ENCODE results near the gene NHSL1.
"Not testable (repeated sequence)": the region's sequence is repeated elsewhere in the genome, so short reads cannot be mapped to it uniquely, and the experiment has no call there.

The NHSL1 gene

DNA sequence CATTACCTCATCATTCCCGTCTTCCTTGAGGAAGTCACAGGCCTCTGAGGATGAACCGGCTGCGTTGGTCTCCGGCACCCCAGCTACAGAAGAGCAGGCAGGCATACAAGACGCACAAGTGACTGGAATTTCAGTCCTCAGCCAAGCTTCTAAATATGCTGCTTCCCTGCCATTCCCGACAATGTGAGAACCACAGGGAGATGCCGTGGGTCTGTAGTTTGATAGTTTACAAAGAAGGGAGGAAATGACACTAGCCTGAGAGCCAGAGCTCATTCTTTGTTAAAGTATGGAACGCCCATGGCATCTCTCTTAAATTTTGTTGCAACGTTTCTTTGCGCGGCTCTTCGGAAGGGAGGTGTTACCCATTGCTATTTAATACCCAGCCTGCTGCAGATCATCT, 69.5 kb downstream of the NHSL1 start:
- H3K4me3 ChIP-seq (ENCODE audit: low read length), result no peak overlapping the region
- no peak overlapping the region for H3K27ac ChIP-seq (ENCODE audit: low read length)
- no peak for DNase-seq (ENCODE audit: low read depth, low spot score)
- no peaks in the 10 kb centered on the region for H3K4me1 ChIP-seq (ENCODE audit: control insufficient read depth, insufficient read depth, low read length)
- no peaks in the 10 kb centered on the region for H3K27me3 ChIP-seq (ENCODE audit: control insufficient read depth, insufficient read depth, low read length)
- no peaks in the 10 kb centered on the region for H3K9me3 ChIP-seq (ENCODE audit: control insufficient read depth, insufficient read depth, low read length)
- no peaks in the 10 kb centered on the region for H3K36me3 ChIP-seq (ENCODE audit: control insufficient read depth, insufficient read depth, low read length)
- WGBS (ENCODE audit: insufficient coverage, insufficient read length), result no CpG with 5 or more reads among the region's 12 CpGs

DNA sequence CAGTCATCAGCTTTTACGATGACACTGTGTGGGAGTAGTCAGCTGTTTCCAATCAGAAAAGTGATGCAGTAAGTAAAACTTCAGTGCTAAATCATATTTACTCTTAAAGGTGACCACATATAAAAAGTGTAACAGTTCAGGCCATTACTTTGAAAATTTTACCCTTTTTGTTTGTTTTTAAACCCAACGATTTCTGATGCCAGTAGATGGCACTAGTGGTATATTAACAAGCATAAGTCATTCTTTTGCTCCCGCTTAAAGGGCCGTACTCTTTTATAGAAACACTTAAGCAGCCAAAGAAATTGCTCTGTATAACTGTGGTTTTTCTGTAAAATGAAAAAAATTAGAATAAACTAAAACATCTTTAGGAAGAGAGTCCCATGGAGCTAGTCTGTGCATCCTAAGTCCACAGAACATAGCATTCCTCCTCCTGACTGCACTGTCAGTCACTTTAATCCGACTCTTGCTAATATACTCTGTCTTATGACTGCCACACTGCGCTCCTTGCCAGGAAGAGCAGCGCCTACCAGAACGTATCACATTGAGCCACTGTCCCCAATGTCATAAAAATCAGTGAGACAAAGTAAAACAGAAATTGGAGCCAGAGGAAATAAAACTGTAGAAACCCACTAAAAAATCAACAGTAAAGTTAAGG, 70.2 kb downstream of the NHSL1 start:
- no CpG with 5 or more reads among the region's 8 CpGs for WGBS (ENCODE audit: insufficient coverage, insufficient read length)
- no peak for DNase-seq (ENCODE audit: low read depth, low spot score)
- no peaks in the 10 kb centered on the region for H3K27me3 ChIP-seq (ENCODE audit: control insufficient read depth, insufficient read depth, low read length)
- no peaks in the 10 kb centered on the region for H3K9me3 ChIP-seq (ENCODE audit: control insufficient read depth, insufficient read depth, low read length)
- H3K4me1 ChIP-seq (ENCODE audit: control insufficient read depth, insufficient read depth, low read length), result no peaks in the 10 kb centered on the region
- no peak overlapping the region for H3K27ac ChIP-seq (ENCODE audit: low read length)
- H3K4me3 ChIP-seq (ENCODE audit: low read length), result no peak overlapping the region
- H3K36me3 ChIP-seq (ENCODE audit: control insufficient read depth, insufficient read depth, low read length), result peaks cover 1% of the 10 kb centered on the region; the same call in 1 of the 2 replicates

- Histone ChIP-seq H3K36me3 (ENCODE audit: control insufficient read depth, insufficient read depth, low read length) (peaks cover 5% of the 10 kb centered on the region; the same call in 1 of the 2 replicates), H3K4me3 (ENCODE audit: low read length) (no peak overlapping the region), H3K9me3 (ENCODE audit: control insufficient read depth, insufficient read depth, low read length) (no peaks in the 10 kb centered on the region), H3K4me1 (ENCODE audit: control insufficient read depth, insufficient read depth, low read length) (no peaks in the 10 kb centered on the region), H3K27me3 (ENCODE audit: control insufficient read depth, insufficient read depth, low read length) (no peaks in the 10 kb centered on the region), H3K27ac (ENCODE audit: low read length) (no peak overlapping the region)
- DNase-seq (ENCODE audit: low read depth, low spot score), result no peak
- WGBS (ENCODE audit: insufficient coverage, insufficient read length), result no CpG with 5 or more reads among the region's 8 CpGs
Observed at GRCh38 chr6:138427701-138428100, 71.6 kb downstream of the NHSL1 start.

GRCh38 chr6:138426500-138427123, 72.7 kb downstream of the NHSL1 start:
- DNase-seq (ENCODE audit: low read depth, low spot score), result no peak
- WGBS (ENCODE audit: insufficient coverage, insufficient read length), result no CpG with 5 or more reads among the region's 5 CpGs
- no peaks in the 10 kb centered on the region for H3K4me1 ChIP-seq (ENCODE audit: control insufficient read depth, insufficient read depth, low read length)
- H3K9me3 ChIP-seq (ENCODE audit: control insufficient read depth, insufficient read depth, low read length), result no peaks in the 10 kb centered on the region
- H3K4me3 ChIP-seq (ENCODE audit: low read length), result no peak overlapping the region
- H3K36me3 ChIP-seq (ENCODE audit: control insufficient read depth, insufficient read depth, low read length), result peaks cover 5% of the 10 kb centered on the region; the same call in 1 of the 2 replicates
- H3K27ac ChIP-seq (ENCODE audit: low read length), result no peak overlapping the region
- no peaks in the 10 kb centered on the region for H3K27me3 ChIP-seq (ENCODE audit: control insufficient read depth, insufficient read depth, low read length)

DNA sequence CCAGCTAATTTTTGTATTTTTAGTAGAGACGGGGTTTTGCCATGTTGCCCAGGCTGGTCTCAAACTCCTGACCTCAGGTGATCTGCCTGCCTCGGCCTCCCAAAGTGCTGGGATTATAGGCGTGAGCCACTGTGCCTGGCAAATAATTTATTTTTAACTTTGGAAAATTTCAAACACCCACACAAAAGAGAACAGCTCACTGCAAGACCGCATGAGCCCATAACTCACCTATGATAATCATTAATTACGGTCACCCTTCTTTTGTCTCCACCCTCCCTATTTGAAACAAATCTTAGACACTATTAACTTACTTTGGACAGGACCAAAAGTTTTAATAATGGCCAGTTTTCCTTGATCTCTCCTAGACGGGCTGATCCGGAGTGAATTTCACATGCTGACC, 74.0 kb downstream of the NHSL1 start:
- H3K27me3 ChIP-seq (ENCODE audit: control insufficient read depth, insufficient read depth, low read length); H3K4me3 ChIP-seq (ENCODE audit: low read length); DNase-seq (ENCODE audit: low read depth, low spot score); H3K27ac ChIP-seq (ENCODE audit: low read length); H3K36me3 ChIP-seq (ENCODE audit: control insufficient read depth, insufficient read depth, low read length); H3K4me1 ChIP-seq (ENCODE audit: control insufficient read depth, insufficient read depth, low read length); H3K9me3 ChIP-seq (ENCODE audit: control insufficient read depth, insufficient read depth, low read length): not testable (repeated sequence)
- WGBS (ENCODE audit: insufficient coverage, insufficient read length), result no CpG with 5 or more reads among the region's 7 CpGs

DNA sequence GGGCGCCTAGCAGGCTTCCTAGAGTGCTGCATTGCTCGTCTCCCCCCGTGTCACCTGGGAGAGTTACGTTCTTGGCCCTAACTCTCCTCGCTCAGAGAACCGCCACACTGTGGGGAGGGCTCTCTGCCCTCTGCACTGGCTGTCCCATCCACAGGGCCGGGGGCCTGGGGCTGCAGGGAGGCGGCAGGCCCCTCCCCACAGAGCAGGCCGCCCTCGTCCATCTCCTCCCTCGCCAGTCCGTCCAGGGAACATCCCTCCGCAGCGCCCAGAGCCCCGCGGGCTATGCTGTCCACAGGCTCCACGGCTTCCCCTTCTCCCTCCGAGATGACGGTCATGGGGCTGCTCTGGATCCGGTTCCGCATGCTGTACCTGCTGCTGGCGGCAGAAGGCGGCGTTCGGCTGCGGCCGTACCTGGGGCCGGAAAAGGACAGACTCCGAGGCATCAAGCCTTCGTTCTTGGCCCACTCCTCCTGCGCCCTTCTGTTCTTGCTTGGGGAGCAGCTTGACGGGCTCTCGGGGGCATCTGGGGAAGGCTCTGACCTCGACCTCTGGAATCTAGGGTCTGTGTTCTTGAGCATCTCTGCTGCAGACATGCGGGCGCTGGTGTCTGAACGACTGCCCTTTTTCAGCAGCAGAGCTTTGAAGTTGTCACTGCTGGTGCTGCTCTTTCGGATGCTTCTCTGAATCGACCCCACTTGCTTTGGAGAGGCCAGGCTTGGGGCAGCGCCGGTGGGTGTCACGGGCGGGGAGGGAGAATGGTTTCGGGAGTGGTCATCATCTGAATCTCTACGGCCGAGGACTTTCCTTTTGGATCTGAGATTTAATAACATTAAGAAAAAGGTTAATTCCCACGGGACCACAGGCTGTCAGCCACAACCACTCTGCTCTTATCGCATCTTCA, 75.0 kb downstream of the NHSL1 start:
- no peak for DNase-seq (ENCODE audit: low read depth, low spot score)
- Histone ChIP-seq H3K27me3 (ENCODE audit: control insufficient read depth, insufficient read depth, low read length) (no peaks in the 10 kb centered on the region), H3K36me3 (ENCODE audit: control insufficient read depth, insufficient read depth, low read length) (peaks cover 5% of the 10 kb centered on the region; the same call in 1 of the 2 replicates), H3K9me3 (ENCODE audit: control insufficient read depth, insufficient read depth, low read length) (no peaks in the 10 kb centered on the region), H3K4me3 (ENCODE audit: low read length) (no peak overlapping the region), H3K4me1 (ENCODE audit: control insufficient read depth, insufficient read depth, low read length) (no peaks in the 10 kb centered on the region), H3K27ac (ENCODE audit: low read length) (no peak overlapping the region)
- WGBS (ENCODE audit: insufficient coverage, insufficient read length), result no CpG with 5 or more reads among the region's 48 CpGs

DNA sequence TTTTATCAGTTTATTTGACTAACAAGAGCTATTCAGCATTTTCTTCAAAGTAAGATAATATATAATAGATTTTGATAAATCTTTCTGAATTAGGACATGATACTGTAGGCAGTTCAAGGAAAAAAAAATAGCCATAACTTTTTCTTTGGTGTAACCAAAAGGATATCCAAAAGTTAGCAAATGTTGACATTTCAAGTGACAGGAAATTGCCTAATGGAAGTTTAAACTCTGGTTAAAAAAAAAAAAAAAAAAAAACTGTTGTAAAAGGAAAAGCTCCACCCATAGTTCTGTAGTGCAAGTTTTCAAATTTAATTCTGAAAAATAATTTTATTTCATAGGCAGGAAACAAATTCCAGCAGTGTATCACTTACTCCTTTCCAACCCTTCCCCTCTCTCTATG, 76.4 kb downstream of the NHSL1 start:
- Histone ChIP-seq H3K27ac (ENCODE audit: low read length) (no peak overlapping the region), H3K4me1 (ENCODE audit: control insufficient read depth, insufficient read depth, low read length) (no peaks in the 10 kb centered on the region), H3K27me3 (ENCODE audit: control insufficient read depth, insufficient read depth, low read length) (no peaks in the 10 kb centered on the region), H3K4me3 (ENCODE audit: low read length) (no peak overlapping the region), H3K36me3 (ENCODE audit: control insufficient read depth, insufficient read depth, low read length) (peaks cover 5% of the 10 kb centered on the region; the same call in 1 of the 2 replicates), H3K9me3 (ENCODE audit: control insufficient read depth, insufficient read depth, low read length) (no peaks in the 10 kb centered on the region)
- DNase-seq (ENCODE audit: low read depth, low spot score), result no peak

DNA sequence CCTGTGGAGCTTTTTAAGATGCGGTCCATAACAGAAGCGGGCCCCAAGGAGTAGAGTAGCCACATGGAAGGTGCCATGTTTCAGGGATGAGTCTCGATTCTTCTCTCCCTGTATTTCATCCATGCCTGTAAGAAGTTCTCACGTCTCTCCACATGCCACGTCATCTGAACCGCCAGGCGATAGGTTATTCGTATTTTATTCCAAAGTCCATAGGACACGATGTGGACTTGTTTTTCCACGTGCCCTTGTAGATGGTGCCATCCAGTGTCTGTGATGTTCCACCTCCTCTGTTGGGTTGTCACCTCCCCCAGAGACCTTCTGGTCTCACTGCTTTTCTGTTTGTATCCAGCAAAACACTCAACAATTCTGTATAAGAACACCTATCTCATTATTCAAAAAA, 77.7 kb downstream of the NHSL1 start:
- DNase-seq (ENCODE audit: low read depth, low spot score), result no peak
- WGBS (ENCODE audit: insufficient coverage, insufficient read length), result no CpG with 5 or more reads among the region's 10 CpGs
- Histone ChIP-seq H3K4me1 (ENCODE audit: control insufficient read depth, insufficient read depth, low read length) (no peaks in the 10 kb centered on the region), H3K9me3 (ENCODE audit: control insufficient read depth, insufficient read depth, low read length) (no peaks in the 10 kb centered on the region), H3K4me3 (ENCODE audit: low read length) (no peak overlapping the region), H3K36me3 (ENCODE audit: control insufficient read depth, insufficient read depth, low read length) (peaks cover 5% of the 10 kb centered on the region; the same call in 1 of the 2 replicates), H3K27me3 (ENCODE audit: control insufficient read depth, insufficient read depth, low read length) (no peaks in the 10 kb centered on the region), H3K27ac (ENCODE audit: low read length) (no peak overlapping the region)

DNA sequence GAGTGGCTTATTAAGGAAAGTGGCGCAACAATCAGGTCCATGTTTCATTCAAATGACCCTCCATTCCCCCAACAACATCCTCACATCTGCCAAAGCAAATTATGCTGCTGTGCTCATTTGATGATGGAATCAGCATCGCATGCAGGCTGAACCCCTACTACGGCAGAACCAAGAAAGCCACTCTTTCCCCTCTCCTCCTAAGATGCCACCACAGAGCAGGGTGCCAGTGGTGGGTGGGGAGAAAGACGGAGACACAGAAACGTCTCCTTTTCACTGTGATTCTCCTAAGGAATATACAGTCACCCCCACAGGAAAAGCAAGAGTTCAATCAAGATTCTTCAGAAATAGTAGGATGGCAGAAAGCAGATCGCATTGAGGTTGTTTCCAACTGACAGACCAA, 78.2 kb downstream of the NHSL1 start:
- Histone ChIP-seq H3K4me1 (ENCODE audit: control insufficient read depth, insufficient read depth, low read length) (no peaks in the 10 kb centered on the region), H3K4me3 (ENCODE audit: low read length) (no peak overlapping the region), H3K27ac (ENCODE audit: low read length) (no peak overlapping the region), H3K36me3 (ENCODE audit: control insufficient read depth, insufficient read depth, low read length) (peaks cover 5% of the 10 kb centered on the region; the same call in 1 of the 2 replicates), H3K27me3 (ENCODE audit: control insufficient read depth, insufficient read depth, low read length) (no peaks in the 10 kb centered on the region), H3K9me3 (ENCODE audit: control insufficient read depth, insufficient read depth, low read length) (no peaks in the 10 kb centered on the region)
- no peak for DNase-seq (ENCODE audit: low read depth, low spot score)
- no CpG with 5 or more reads among the region's 6 CpGs for WGBS (ENCODE audit: insufficient coverage, insufficient read length)

- Histone ChIP-seq H3K27me3 (ENCODE audit: control insufficient read depth, insufficient read depth, low read length) (no peaks in the 10 kb centered on the region), H3K9me3 (ENCODE audit: control insufficient read depth, insufficient read depth, low read length) (no peaks in the 10 kb centered on the region), H3K36me3 (ENCODE audit: control insufficient read depth, insufficient read depth, low read length) (peaks cover 5% of the 10 kb centered on the region; the same call in 1 of the 2 replicates), H3K4me1 (ENCODE audit: control insufficient read depth, insufficient read depth, low read length) (no peaks in the 10 kb centered on the region), H3K27ac (ENCODE audit: low read length) (no peak overlapping the region), H3K4me3 (ENCODE audit: low read length) (no peak overlapping the region)
- WGBS (ENCODE audit: insufficient coverage, insufficient read length), result no CpG with 5 or more reads among the region's 4 CpGs
- DNase-seq (ENCODE audit: low read depth, low spot score), result no peak
Observed at GRCh38 chr6:138420356-138420755, 78.9 kb downstream of the NHSL1 start.

All from iPS DF 6.9 (cell line).